ENCODE measurements around the gene MATN3. TPM values are rescaled to one million over a fixed set of nuclear protein-coding genes. Genes with fewer than 3 reads are reported as not detected.

Gene MATN3
- polyA plus RNA-seq, 3 donors, result not detected

- Histone ChIP-seq H3K27ac (ENCODE audit: low read depth in 1 of 2, low read length in 2 of 2) (peak overlapping the region in 1 of 2 donors; percentile 4), H3K79me2 (ENCODE audit: insufficient read depth, low read length) (peaks cover 97% of the 10 kb centered on the region), H3K27me3 (ENCODE audit: control insufficient read depth in 2 of 2, insufficient read depth in 2 of 2, low read length in 2 of 2) (no peaks in the 10 kb centered on the region), H2AFZ (ENCODE audit: insufficient read depth, low read depth, low read length, poor library complexity, severe bottlenecking) (no peak overlapping the region), H3K36me3 (replicated peaks in 1 of 2; ENCODE audit: control insufficient read depth in 1 of 2, insufficient read depth in 2 of 2, low read length in 2 of 2) (peaks cover 22 to 41% of the 10 kb centered on the region in 2 donors), H3K4me3 (replicated peaks in 1 of 3; ENCODE audit: low read depth in 2 of 3, low read length in 3 of 3) (no peak overlapping the region), H4K20me1 (ENCODE audit: insufficient read depth, low read length) (peaks cover 97% of the 10 kb centered on the region), H3K9ac (ENCODE audit: insufficient read depth, low read length, poor library complexity, severe bottlenecking) (no peak overlapping the region), H3K9me3 (replicated peaks in 1 of 2; ENCODE audit: control insufficient read depth in 1 of 2, insufficient read depth in 1 of 2, low read length in 2 of 2) (no peaks in the 10 kb centered on the region), H3K4me2 (replicated peaks; ENCODE audit: extremely low read depth, low read length, poor library complexity, severe bottlenecking) (no peak overlapping the region), H3K4me1 (ENCODE audit: control insufficient read depth in 1 of 2, insufficient read depth in 2 of 2, low read length in 2 of 2) (peaks cover 19 to 28% of the 10 kb centered on the region in 2 donors)
- 100% methylated on average over 2 of the region's 4 CpGs for WGBS (ENCODE audit: insufficient coverage)
- Mint-ChIP-seq H3K27ac (no peak overlapping the region), H3K27me3 (ENCODE audit: low read depth in 3 of 3) (no peaks in the 10 kb centered on the region), H3K9me3 (no peaks in the 10 kb centered on the region), H3K36me3 (peaks cover 34 to 43% of the 10 kb centered on the region in 2 donors), H3K4me3 (no peak overlapping the region), H3K4me1 (peaks cover 33% of the 10 kb centered on the region)
- TF ChIP-seq, protein P1, sequence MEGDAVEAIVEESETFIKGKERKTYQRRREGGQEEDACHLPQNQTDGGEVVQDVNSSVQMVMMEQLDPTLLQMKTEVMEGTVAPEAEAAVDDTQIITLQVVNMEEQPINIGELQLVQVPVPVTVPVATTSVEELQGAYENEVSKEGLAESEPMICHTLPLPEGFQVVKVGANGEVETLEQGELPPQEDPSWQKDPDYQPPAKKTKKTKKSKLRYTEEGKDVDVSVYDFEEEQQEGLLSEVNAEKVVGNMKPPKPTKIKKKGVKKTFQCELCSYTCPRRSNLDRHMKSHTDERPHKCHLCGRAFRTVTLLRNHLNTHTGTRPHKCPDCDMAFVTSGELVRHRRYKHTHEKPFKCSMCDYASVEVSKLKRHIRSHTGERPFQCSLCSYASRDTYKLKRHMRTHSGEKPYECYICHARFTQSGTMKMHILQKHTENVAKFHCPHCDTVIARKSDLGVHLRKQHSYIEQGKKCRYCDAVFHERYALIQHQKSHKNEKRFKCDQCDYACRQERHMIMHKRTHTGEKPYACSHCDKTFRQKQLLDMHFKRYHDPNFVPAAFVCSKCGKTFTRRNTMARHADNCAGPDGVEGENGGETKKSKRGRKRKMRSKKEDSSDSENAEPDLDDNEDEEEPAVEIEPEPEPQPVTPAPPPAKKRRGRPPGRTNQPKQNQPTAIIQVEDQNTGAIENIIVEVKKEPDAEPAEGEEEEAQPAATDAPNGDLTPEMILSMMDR (IDR thresholded peaks at IDR 0.05), result no peak
- DNase-seq, result no peak
- intact Hi-C loops (cut with micrococcal nuclease), result no loop called here
These were observed 32.3 kb upstream of the MATN3 start for GRCh38 chr2:20044778-20045177.

- H3K27me3 ChIP-seq (ENCODE audit: control insufficient read depth in 2 of 2, insufficient read depth in 2 of 2, low read length in 2 of 2), result no peaks in the 10 kb centered on the region
- Mint-ChIP-seq H3K36me3 (peaks cover 55 to 65% of the 10 kb centered on the region in 2 donors), H3K4me1 (peaks cover 14% of the 10 kb centered on the region), H3K27me3 (ENCODE audit: low read depth in 3 of 3) (no peaks in the 10 kb centered on the region), H3K27ac (peak overlapping the region in 3 of 7 donors; percentile 7 to 46 (median 40)), H3K9me3 (no peaks in the 10 kb centered on the region), H3K4me3 (no peak overlapping the region)
- H3K79me2 ChIP-seq (ENCODE audit: insufficient read depth, low read length), result peaks cover 98% of the 10 kb centered on the region
- peaks cover 42 to 63% of the 10 kb centered on the region in 2 donors for H3K36me3 ChIP-seq (replicated peaks in 1 of 2; ENCODE audit: control insufficient read depth in 1 of 2, insufficient read depth in 2 of 2, low read length in 2 of 2)
- no peak overlapping the region for H3K4me3 ChIP-seq (replicated peaks in 1 of 3; ENCODE audit: low read depth in 2 of 3, low read length in 3 of 3)
- TF ChIP-seq, protein P1 (IDR thresholded peaks at IDR 0.05), result no peak
- H4K20me1 ChIP-seq (ENCODE audit: insufficient read depth, low read length), result peaks cover 98% of the 10 kb centered on the region
- intact Hi-C loops (cut with micrococcal nuclease), result no loop called here
- H3K4me2 ChIP-seq (replicated peaks; ENCODE audit: extremely low read depth, low read length, poor library complexity, severe bottlenecking), result no peak overlapping the region
- H3K9me3 ChIP-seq (replicated peaks in 1 of 2; ENCODE audit: control insufficient read depth in 1 of 2, insufficient read depth in 1 of 2, low read length in 2 of 2), result no peaks in the 10 kb centered on the region
- WGBS (ENCODE audit: insufficient coverage), result no CpG with 5 or more reads among the region's 2 CpGs
- H2AFZ ChIP-seq (ENCODE audit: insufficient read depth, low read depth, low read length, poor library complexity, severe bottlenecking), result no peak overlapping the region
- no peak for DNase-seq
- peaks cover 4 to 7% of the 10 kb centered on the region in 2 donors for H3K4me1 ChIP-seq (ENCODE audit: control insufficient read depth in 1 of 2, insufficient read depth in 2 of 2, low read length in 2 of 2)
- H3K27ac ChIP-seq (ENCODE audit: low read depth in 1 of 2, low read length in 2 of 2), result peak overlapping the region in 1 of 2 donors; percentile 40
- no peak overlapping the region for H3K9ac ChIP-seq (ENCODE audit: insufficient read depth, low read length, poor library complexity, severe bottlenecking)
These were observed 30.1 kb upstream of the MATN3 start for GRCh38 chr2:20042531-20042930.

Measured in CD14-positive monocyte (primary cell).